Cardiac muscle cell (in vitro differentiated cells and primary cell): ENCODE measurements around the gene LAMTOR4. TPM values are rescaled to one million over a fixed set of nuclear protein-coding genes. Genes with fewer than 3 reads are reported as not detected.
A peak's percentile ranks its signal among the peaks of the same experiment; 100 is the strongest.

Source experiments
- DNase-seq, 2 donors: peaks; one replicate each; pipeline versions ENCODE4 v3.0.0 to v3.0.0-alpha.2; 2010 to 2017; ENCODE audit warnings: low read depth in 1 of 2, low spot score in 1 of 2
- H3K27ac ChIP-seq: fragments of 200-600 bp; sonication (generic); 2 replicates; pipeline ENCODE4 v1.5.1; 2016
- H3K27me3 ChIP-seq: fragments of 200-600 bp; sonication (generic); 2 replicates; pipeline ENCODE4 v1.6.0; 2016; ENCODE audit warnings: control low read depth
- H3K36me3 ChIP-seq: fragments of 200-600 bp; sonication (generic); 2 replicates; pipeline ENCODE4 v1.5.1; 2016; ENCODE audit warnings: control low read depth
- H3K4me1 ChIP-seq: fragments of 200-600 bp; sonication (generic); 2 replicates; pipeline ENCODE4 v1.8.1; 2017; ENCODE audit warnings: low read depth, mild to moderate bottlenecking, mixed run types
- H3K4me3 ChIP-seq: fragments of 200-600 bp; sonication (generic); 2 replicates; pipeline ENCODE4 v1.5.1; 2016; ENCODE audit warnings: mild to moderate bottlenecking
- H3K9me3 ChIP-seq: fragments of 200-600 bp; sonication (generic); 2 replicates; pipeline ENCODE4 v1.5.1; 2017; ENCODE audit warnings: low read depth, mild to moderate bottlenecking, control low read depth
- CTCF ChIP-seq: IDR thresholded peaks from 2 replicates; pipeline ENCODE4 v1.5.1; 2012; ENCODE audit warnings: low read depth, mild to moderate bottlenecking, low read length
- polyA plus RNA-seq: library from polyadenylated mRNA; unstranded; fragments of >200 nt; fragmentation: Nextera tagmentation; extraction: Ambion mirVana; gene quantifications from 2 replicates; pipeline ENCODE4 v1.2.1, GENCODE V29; 2016
- total RNA-seq: library from RNA; depleted of rRNA; stranded (reverse); fragments of >200 nt; gene quantifications from 2 replicates; pipeline ENCODE4 v1.2.3, GENCODE V29; 2016

The LAMTOR4 gene
- total RNA-seq (193 and 199 TPM in 2 replicates), polyA plus RNA-seq (258 and 280 TPM in 2 replicates)

GRCh38 chr7:100148559-100149328, at the start of gene LAMTOR4:
Gene LAMTOR4 (plus strand): TSS chr7:100148918. CDS start chr7:100148973, 55 bp downstream.
- peak within 1 kb of the TSS; percentile 54 for H3K27ac ChIP-seq
- peak; percentile 99 for DNase-seq
- H3K4me1 ChIP-seq, result no peaks in the 10 kb centered on the region
- no peaks in the 10 kb centered on the region for H3K9me3 ChIP-seq
- no peaks in the 10 kb centered on the region for H3K27me3 ChIP-seq
- TF ChIP-seq CTCF, result no peak
- H3K36me3 ChIP-seq, result no peaks in the 10 kb centered on the region
- peak within 1 kb of the TSS; percentile 97 for H3K4me3 ChIP-seq

- H3K27me3 ChIP-seq, result no peaks in the 10 kb centered on the region
- no peak for DNase-seq
- H3K27ac ChIP-seq, result no peak overlapping the region
- peak overlapping the region; percentile 86 for H3K4me3 ChIP-seq
- H3K36me3 ChIP-seq, result peaks cover 46% of the 10 kb centered on the region
- no peak for TF ChIP-seq CTCF
- H3K9me3 ChIP-seq, result no peaks in the 10 kb centered on the region
- no peaks in the 10 kb centered on the region for H3K4me1 ChIP-seq
These were observed 49.3 kb upstream of the LAMTOR4 start for GRCh38 chr7:100099452-100099851.

GRCh38 chr7:100100420-100101015, 48.2 kb upstream of the LAMTOR4 start:
- Histone ChIP-seq H3K9me3 (no peaks in the 10 kb centered on the region), H3K4me3 (peak overlapping the region; percentile 86), H3K36me3 (peaks cover 35% of the 10 kb centered on the region), H3K4me1 (no peaks in the 10 kb centered on the region), H3K27ac (peak overlapping the region; percentile 88), H3K27me3 (no peaks in the 10 kb centered on the region)
- peak; percentile 97 to 100 for DNase-seq
- TF ChIP-seq CTCF, result no peak

GRCh38 chr7:100101016-100101862, 47.5 kb upstream of the LAMTOR4 start, which contains the start of the genes AP4M1 and MCM7:
Gene AP4M1 (plus strand): TSS chr7:100101643. CDS start chr7:100101715, 72 bp downstream.
Gene MCM7 (minus strand): TSS chr7:100101397. CDS start chr7:100101294, 103 bp downstream.
- peak; percentile 98 to 100 for DNase-seq
- TF ChIP-seq CTCF, result no peak

More at GRCh38 chr7:100101016-100101862, 47.5 kb upstream of the LAMTOR4 start, which contains the start of the genes AP4M1 and MCM7:
- peak within 1 kb of the TSS; percentile 90 for H3K27ac ChIP-seq
- H3K4me3 ChIP-seq, result peak within 1 kb of the TSS; percentile 86
- no peaks in the 10 kb centered on the region for H3K27me3 ChIP-seq
- H3K9me3 ChIP-seq, result no peaks in the 10 kb centered on the region
- H3K36me3 ChIP-seq, result peaks cover 29% of the 10 kb centered on the region
- no peaks in the 10 kb centered on the region for H3K4me1 ChIP-seq
